HepG2 (cell line): ENCODE data around the gene ESRRB. TPM values are rescaled to one million over a fixed set of nuclear protein-coding genes. Genes with fewer than 3 reads are reported as not detected.

Experiments
- ATAC-seq: fragments of 200-7000 bp; cut with Tn5 transposase; 3 replicates; pipeline ENCODE4 v1.9.1; 2020; ENCODE audit warnings: mild to moderate bottlenecking, moderate library complexity
- BruUV-seq: library from RNA; stranded (reverse); fragments of 400-500 nt; replicated peaks from 2 replicates; lab custom pipeline; 2021; lab: Mats Ljungman, UMichigan
- CTCF ChIA-PET: fragments of 300-600 bp; formaldehyde crosslinking; extraction: SDS; loops from one replicate; lab custom pipeline; 2021; ENCODE audit warnings: low total read pairs, inconsistent platforms, low intra/inter-chr PET ratio; lab: Yijun Ruan, JAX
- POLR2A ChIA-PET: fragments of 350-600 bp; sonication (Branson Sonifier 250); formaldehyde crosslinking; loops from one replicate; lab custom pipeline; 2020; ENCODE audit warnings: antibody characterized with exemption, inconsistent platforms; lab: Yijun Ruan, JAX
- DNase-seq: peaks from one replicate; pipeline ENCODE4 v3.0.0-alpha.2; 2015; ENCODE audit warnings: low spot score
- FAIRE-seq: peaks from 3 replicates; lab custom pipeline; 2011; peaks lifted over from hg19 to GRCh38; lab: Jason Lieb, UNC
- H2AFZ ChIP-seq: one replicate; pipeline ENCODE4 v1.6.1; 2011; ENCODE audit warnings: low read length, inconsistent platforms
- H3K27ac ChIP-seq: fragments of 300-600 bp; 3 replicates; pipeline ENCODE4 v1.8.0; 2011; ENCODE audit warnings: mixed run types, mild to moderate bottlenecking, mixed read lengths, low read length, inconsistent platforms; ENCODE audit not compliant: insufficient read depth; ENCODE audit errors: extremely low read length
- H3K27me3 ChIP-seq, 2 experiments: fragments of 200-600 bp in 1 of 2; 2 replicates in 1 of 2; 3 replicates in 1 of 2; pipeline versions ENCODE4 v1.6.0 to v1.8.0; 2011; ENCODE audit warnings: low read length in 2 of 2, mild to moderate bottlenecking in 2 of 2, moderate library complexity in 2 of 2, inconsistent platforms in 1 of 2; ENCODE audit not compliant: insufficient read depth in 2 of 2, control insufficient read depth in 1 of 2
- H3K36me3 ChIP-seq, 2 experiments: fragments of 200-600 bp in 1 of 2; replicated peaks in 1 of 2; 2 replicates in 1 of 2; 3 replicates in 1 of 2; pipeline versions ENCODE4 v1.5.1 to v1.8.0; 2011; ENCODE audit warnings: low read length in 2 of 2, inconsistent platforms in 1 of 2; ENCODE audit not compliant: insufficient read depth in 2 of 2, control insufficient read depth in 1 of 2
- H3K4me1 ChIP-seq: 2 replicates; pipeline ENCODE4 v1.5.1; 2012; ENCODE audit warnings: low read length, inconsistent platforms; ENCODE audit not compliant: insufficient read depth
- H3K4me2 ChIP-seq: 2 replicates; pipeline ENCODE4 v1.6.0; 2011; ENCODE audit warnings: low read depth, low read length, inconsistent platforms
- H3K4me3 ChIP-seq, 3 experiments: fragments of 200-600 bp in 1 of 3; sonication (generic), shearing (Covaris generic) in 1 of 3; replicated peaks in 1 of 3; 2 replicates each; pipeline ENCODE4 v1.5.1; 2011 to 2016; ENCODE audit warnings: low read length in 3 of 3, inconsistent platforms in 2 of 3, low read depth in 2 of 3, mild to moderate bottlenecking in 2 of 3, control low read depth in 1 of 3, mixed read lengths in 1 of 3; ENCODE audit not compliant: insufficient read depth in 1 of 3
- H3K79me2 ChIP-seq: one replicate; pipeline ENCODE4 v1.6.1; 2011; ENCODE audit warnings: low read length, inconsistent platforms; ENCODE audit not compliant: insufficient read depth
- H3K9ac ChIP-seq: 2 replicates; pipeline ENCODE4 v1.6.0; 2011; ENCODE audit warnings: mild to moderate bottlenecking, low read depth, low read length, inconsistent platforms; ENCODE audit not compliant: insufficient read depth
- H3K9me3 ChIP-seq: 2 replicates; pipeline ENCODE4 v1.5.1; 2012; ENCODE audit warnings: mild to moderate bottlenecking, low read length
- H4K20me1 ChIP-seq: 2 replicates; pipeline ENCODE4 v1.6.0; 2011; ENCODE audit warnings: inconsistent platforms, mild to moderate bottlenecking, low read length, moderate library complexity; ENCODE audit not compliant: insufficient read depth
- DMTF1 ChIP-seq: sonication (generic); formaldehyde crosslinking; IDR thresholded peaks from 2 replicates; pipeline ENCODE4 v1.4.0; 2020; ENCODE audit warnings: mild to moderate bottlenecking, missing genetic modification reagents
- KAT2B ChIP-seq: fragments of 150-350 bp; IDR thresholded peaks from 2 replicates; pipeline ENCODE4 v1.6.1; 2014; ENCODE audit warnings: low read depth, low read length, borderline replicate concordance
- NR2F6 ChIP-seq, 2 experiments: IDR thresholded peaks; 2 replicates each; pipeline ENCODE4 v1.6.1; 2016; ENCODE audit warnings: antibody characterized with exemption in 1 of 2, mild to moderate bottlenecking in 1 of 2
- SMYD3 ChIP-seq: sonication (generic); formaldehyde crosslinking; IDR thresholded peaks from 2 replicates; pipeline ENCODE4 v1.8.1; 2023; ENCODE audit warnings: mild to moderate bottlenecking, missing genetic modification reagents
- ZBTB7A ChIP-seq: sonication (generic); formaldehyde crosslinking; IDR thresholded peaks from 2 replicates; pipeline ENCODE4 v1.8.0; 2022; ENCODE audit warnings: mild to moderate bottlenecking, missing genetic modification reagents
- ZNF629 ChIP-seq: sonication (generic); formaldehyde crosslinking; conservative IDR thresholded peaks from 2 replicates; pipeline ENCODE4 v1.5.0; 2020; ENCODE audit warnings: missing genetic modification reagents
- WGBS: methylation state at CpG from one replicate; pipeline ENCODE4 v1.1.6; 2017; ENCODE audit warnings: low lambda C conversion rate; 5-methylcytosine and 5-hydroxymethylcytosine counted together
- in situ Hi-C: cut with HindIII; loops from 2 replicates; pipeline ENCODE4 v1.10.0; 2017; ENCODE audit warnings: low pct_unique_long_range_greater_than_20kb; ENCODE audit not compliant: extremely low pct_ligation_motif_present
- intact Hi-C: fragments of 100-400 bp; cut with micrococcal nuclease; formaldehyde crosslinking; loops from one replicate; pipeline ENCODE4 v1.10.0; 2022; ENCODE audit not compliant: unreplicated experiment
- polyA plus RNA-seq, 8 experiments: library from polyadenylated mRNA; depleted of rRNA in 3 of 8; stranded (reverse) in 7 of 8; unstranded in 1 of 8; fragments of >200 nt; fragmentation: Illumina TruSeq in 4 of 8; extraction: Trizol in 4 of 8; gene quantifications; 2 replicates each; pipeline versions ENCODE4 v1.2.1 to v1.2.3, GENCODE V29; 2011 to 2016; ENCODE audit warnings: low read depth in 4 of 8, missing spikeins in 1 of 8, mixed read lengths in 1 of 8; ENCODE audit not compliant: insufficient read depth in 1 of 8
- total RNA-seq, 5 experiments: library from RNA; depleted of rRNA; stranded (reverse); fragments of >200 nt; fragmentation: Illumina TruSeq; extraction: Trizol; gene quantifications; 2 replicates each; pipeline ENCODE4 v1.2.3, GENCODE V29; 2016; ENCODE audit warnings: low read depth in 1 of 5
- TF ChIP-seq, protein P1 (sequence below): sonication (generic); formaldehyde crosslinking; IDR thresholded peaks from 2 replicates; pipeline ENCODE4 v1.4.0; 2020; ENCODE audit warnings: missing genetic modification reagents

Gene ESRRB
- total and polyA plus RNA-seq, 2 of the 13 experiments (the other 11 are each of a cell fraction or from before 2014, with no cell fraction given), result 0.04 to 0.33 TPM

DNA sequence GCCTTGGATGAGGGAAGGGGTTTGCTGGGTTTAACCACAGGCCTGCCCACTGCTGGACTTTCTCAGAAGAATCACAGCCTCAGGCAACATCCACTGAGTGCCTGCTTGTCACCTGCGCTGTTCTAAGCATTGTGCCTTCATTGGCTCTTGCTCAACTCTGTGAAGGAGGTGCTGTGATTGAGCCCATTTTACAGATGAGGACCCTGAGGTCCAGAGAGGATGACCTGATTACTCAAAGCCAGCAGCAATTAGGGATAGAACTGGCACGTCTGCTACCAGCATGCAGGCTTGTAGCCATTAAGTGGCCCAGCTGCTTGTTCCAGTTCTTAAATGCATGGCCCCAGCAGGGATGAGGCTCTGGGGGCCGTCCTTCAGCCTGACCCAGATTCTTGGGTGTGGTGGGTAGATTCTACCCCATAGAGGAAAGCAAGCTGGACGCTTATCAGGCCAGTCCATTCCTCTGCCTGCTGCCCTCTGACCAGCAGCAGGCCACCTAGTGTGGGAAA lies 54.6 kb downstream of the ESRRB start:
- H2AFZ ChIP-seq, result no peak overlapping the region
- ATAC-seq (no peak), DNase-seq (no peak), FAIRE-seq (no peak)
- POLR2A ChIA-PET, result no interaction called here
- TF ChIP-seq ZBTB7A (CRISPR knock-in tag), result no peak
- peak; percentile 67; the same call in 1 of the 2 replicates for TF ChIP-seq ZNF629 (CRISPR knock-in tag)
- CTCF ChIA-PET, result no interaction called here
- no peaks in the 10 kb centered on the region for H3K36me3 ChIP-seq
- no peaks in the 10 kb centered on the region for H3K4me1 ChIP-seq
- H3K4me3 ChIP-seq, result no peak overlapping the region
- in situ Hi-C loops (no loop called here), intact Hi-C loops (no loop called here)
- H3K4me2 ChIP-seq, result no peak overlapping the region
- no peaks in the 10 kb centered on the region for H3K9me3 ChIP-seq
- no peak overlapping the region for H3K9ac ChIP-seq
- no peak overlapping the region for H3K27ac ChIP-seq
- no peaks in the 10 kb centered on the region for H4K20me1 ChIP-seq
- H3K79me2 ChIP-seq, result no peaks in the 10 kb centered on the region
- no TSS peak for BruUV-seq
- WGBS, result 14% methylated on average over 3 of the region's 4 CpGs
- H3K27me3 ChIP-seq, result peaks cover 1 to 9% of the 10 kb centered on the region in 2 experiments; a peak in 2 of 5 replicates

DNA sequence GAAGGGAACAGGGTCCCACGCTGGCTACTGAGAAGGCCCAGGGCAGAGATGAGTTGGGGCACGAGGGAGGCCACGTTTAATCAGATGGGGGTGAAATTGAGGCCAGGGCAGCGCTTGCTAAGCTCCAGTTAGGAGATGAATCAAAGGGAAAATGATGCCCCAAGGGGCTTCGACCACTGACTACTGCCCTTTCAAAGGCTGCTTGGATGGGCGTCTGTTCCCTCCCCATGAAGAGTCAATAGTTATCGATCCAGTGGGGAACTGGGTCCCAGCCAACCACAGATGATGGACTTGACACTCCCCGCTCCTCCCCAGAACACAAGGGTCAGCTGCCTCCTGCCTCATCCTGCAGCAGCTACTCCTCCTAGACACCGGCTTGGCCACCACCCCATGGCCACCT lies 55.6 kb downstream of the ESRRB start:
- POLR2A ChIA-PET, result no interaction called here
- H3K9ac ChIP-seq, result no peak overlapping the region
- BruUV-seq, result no TSS peak
- no peak for DNase-seq
- 27% methylated on average over 5 of the region's 9 CpGs for WGBS
- H3K36me3 ChIP-seq, result no peaks in the 10 kb centered on the region
- H3K27ac ChIP-seq, result no peak overlapping the region
- no peaks in the 10 kb centered on the region for H4K20me1 ChIP-seq
- intact Hi-C loops (no loop called here), in situ Hi-C loops (no loop called here)
- FAIRE-seq, result no peak
- no peaks in the 10 kb centered on the region for H3K79me2 ChIP-seq
- H3K9me3 ChIP-seq, result no peaks in the 10 kb centered on the region
- no peaks in the 10 kb centered on the region for H3K4me1 ChIP-seq
- H2AFZ ChIP-seq, result no peak overlapping the region
- H3K27me3 ChIP-seq, result peaks cover 1 to 9% of the 10 kb centered on the region in 2 experiments; a peak in 2 of 5 replicates
- CTCF ChIA-PET, result no interaction called here
- no peak overlapping the region for H3K4me2 ChIP-seq
- no peak for ATAC-seq
- TF ChIP-seq KAT2B (peak; percentile 30; the same call in 1 of the 2 replicates), DMTF1 (CRISPR knock-in tag) (no peak), NR2F6 (IDR thresholded peaks at IDR 0.05) (no peak), NR2F6 (CRISPR knock-in tag; IDR thresholded peaks at IDR 0.05) (no peak), SMYD3 (CRISPR knock-in tag) (no peak)
- TF ChIP-seq, protein P1, sequence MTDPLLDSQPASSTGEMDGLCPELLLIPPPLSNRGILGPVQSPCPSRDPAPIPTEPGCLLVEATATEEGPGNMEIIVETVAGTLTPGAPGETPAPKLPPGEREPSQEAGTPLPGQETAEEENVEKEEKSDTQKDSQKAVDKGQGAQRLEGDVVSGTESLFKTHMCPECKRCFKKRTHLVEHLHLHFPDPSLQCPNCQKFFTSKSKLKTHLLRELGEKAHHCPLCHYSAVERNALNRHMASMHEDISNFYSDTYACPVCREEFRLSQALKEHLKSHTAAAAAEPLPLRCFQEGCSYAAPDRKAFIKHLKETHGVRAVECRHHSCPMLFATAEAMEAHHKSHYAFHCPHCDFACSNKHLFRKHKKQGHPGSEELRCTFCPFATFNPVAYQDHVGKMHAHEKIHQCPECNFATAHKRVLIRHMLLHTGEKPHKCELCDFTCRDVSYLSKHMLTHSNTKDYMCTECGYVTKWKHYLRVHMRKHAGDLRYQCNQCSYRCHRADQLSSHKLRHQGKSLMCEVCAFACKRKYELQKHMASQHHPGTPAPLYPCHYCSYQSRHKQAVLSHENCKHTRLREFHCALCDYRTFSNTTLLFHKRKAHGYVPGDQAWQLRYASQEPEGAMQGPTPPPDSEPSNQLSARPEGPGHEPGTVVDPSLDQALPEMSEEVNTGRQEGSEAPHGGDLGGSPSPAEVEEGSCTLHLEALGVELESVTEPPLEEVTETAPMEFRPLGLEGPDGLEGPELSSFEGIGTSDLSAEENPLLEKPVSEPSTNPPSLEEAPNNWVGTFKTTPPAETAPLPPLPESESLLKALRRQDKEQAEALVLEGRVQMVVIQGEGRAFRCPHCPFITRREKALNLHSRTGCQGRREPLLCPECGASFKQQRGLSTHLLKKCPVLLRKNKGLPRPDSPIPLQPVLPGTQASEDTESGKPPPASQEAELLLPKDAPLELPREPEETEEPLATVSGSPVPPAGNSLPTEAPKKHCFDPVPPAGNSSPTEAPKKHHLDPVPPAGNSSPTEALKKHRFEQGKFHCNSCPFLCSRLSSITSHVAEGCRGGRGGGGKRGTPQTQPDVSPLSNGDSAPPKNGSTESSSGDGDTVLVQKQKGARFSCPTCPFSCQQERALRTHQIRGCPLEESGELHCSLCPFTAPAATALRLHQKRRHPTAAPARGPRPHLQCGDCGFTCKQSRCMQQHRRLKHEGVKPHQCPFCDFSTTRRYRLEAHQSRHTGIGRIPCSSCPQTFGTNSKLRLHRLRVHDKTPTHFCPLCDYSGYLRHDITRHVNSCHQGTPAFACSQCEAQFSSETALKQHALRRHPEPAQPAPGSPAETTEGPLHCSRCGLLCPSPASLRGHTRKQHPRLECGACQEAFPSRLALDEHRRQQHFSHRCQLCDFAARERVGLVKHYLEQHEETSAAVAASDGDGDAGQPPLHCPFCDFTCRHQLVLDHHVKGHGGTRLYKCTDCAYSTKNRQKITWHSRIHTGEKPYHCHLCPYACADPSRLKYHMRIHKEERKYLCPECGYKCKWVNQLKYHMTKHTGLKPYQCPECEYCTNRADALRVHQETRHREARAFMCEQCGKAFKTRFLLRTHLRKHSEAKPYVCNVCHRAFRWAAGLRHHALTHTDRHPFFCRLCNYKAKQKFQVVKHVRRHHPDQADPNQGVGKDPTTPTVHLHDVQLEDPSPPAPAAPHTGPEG (CRISPR knock-in tag), result no peak
- no peak overlapping the region for H3K4me3 ChIP-seq
